Transverse colon (tissue), 4 donors: ENCODE results near the gene PGAM2.

Experiments
- CTCF ChIP-seq, 5 experiments: fragments of 200-600 bp in 3 of 5; fragments of 450-650 bp in 2 of 5; sonication (generic) in 3 of 5; IDR thresholded peaks; 1 replicate in 2 of 5; 2 replicates in 3 of 5; pipeline ENCODE4 v1.5.1; 2016 to 2017; ENCODE audit warnings: antibody characterized with exemption in 5 of 5, inconsistent platforms in 3 of 5, mild to moderate bottlenecking in 2 of 5, moderate library complexity in 1 of 5
- EP300 ChIP-seq: sonication (generic); formaldehyde crosslinking; IDR thresholded peaks from one replicate; pipeline ENCODE4 v1.6.1; 2017; ENCODE audit warnings: antibody characterized with exemption, low read depth
- POLR2A ChIP-seq: fragments of 450-650 bp; IDR thresholded peaks from one replicate; pipeline ENCODE4 v1.6.1; 2016; ENCODE audit warnings: antibody characterized with exemption, mild to moderate bottlenecking, moderate library complexity
- POLR2AphosphoS5 ChIP-seq, 3 donors: sonication (generic); formaldehyde crosslinking; IDR thresholded peaks; one replicate each; pipeline ENCODE4 v1.6.1; 2016; ENCODE audit warnings: antibody characterized with exemption in 3 of 3

- TF ChIP-seq CTCF (IDR thresholded peaks at IDR 0.05) (no peak), EP300 (no peak), POLR2AphosphoS5 (IDR thresholded peaks at IDR 0.05) (no peak), POLR2A (no peak)
These were observed 14.8 kb upstream of the PGAM2 start for GRCh38 chr7:44080118-44080517.
